ENCODE measurements around the gene DISC1.

GRCh38 chr1:231865331-231865730, 238.7 kb downstream of the DISC1 start:
- TF ChIP-seq, protein P1, sequence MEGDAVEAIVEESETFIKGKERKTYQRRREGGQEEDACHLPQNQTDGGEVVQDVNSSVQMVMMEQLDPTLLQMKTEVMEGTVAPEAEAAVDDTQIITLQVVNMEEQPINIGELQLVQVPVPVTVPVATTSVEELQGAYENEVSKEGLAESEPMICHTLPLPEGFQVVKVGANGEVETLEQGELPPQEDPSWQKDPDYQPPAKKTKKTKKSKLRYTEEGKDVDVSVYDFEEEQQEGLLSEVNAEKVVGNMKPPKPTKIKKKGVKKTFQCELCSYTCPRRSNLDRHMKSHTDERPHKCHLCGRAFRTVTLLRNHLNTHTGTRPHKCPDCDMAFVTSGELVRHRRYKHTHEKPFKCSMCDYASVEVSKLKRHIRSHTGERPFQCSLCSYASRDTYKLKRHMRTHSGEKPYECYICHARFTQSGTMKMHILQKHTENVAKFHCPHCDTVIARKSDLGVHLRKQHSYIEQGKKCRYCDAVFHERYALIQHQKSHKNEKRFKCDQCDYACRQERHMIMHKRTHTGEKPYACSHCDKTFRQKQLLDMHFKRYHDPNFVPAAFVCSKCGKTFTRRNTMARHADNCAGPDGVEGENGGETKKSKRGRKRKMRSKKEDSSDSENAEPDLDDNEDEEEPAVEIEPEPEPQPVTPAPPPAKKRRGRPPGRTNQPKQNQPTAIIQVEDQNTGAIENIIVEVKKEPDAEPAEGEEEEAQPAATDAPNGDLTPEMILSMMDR (IDR thresholded peaks at IDR 0.05): no peak
- TF ChIP-seq POLR2A (IDR thresholded peaks at IDR 0.05) (no peak), POLR2AphosphoS5 (IDR thresholded peaks at IDR 0.05) (no peak)
